ENCODE measurements around the gene ATXN7L1.
A peak's percentile ranks its signal among the peaks of the same experiment; 100 is the strongest.

ATXN7L1 gene

GRCh38 chr7:105837765-105838626 lies 38.4 kb downstream of the ATXN7L1 start:
- ATAC-seq, result peak; percentile 44
- TF ChIP-seq ZNF70 (CRISPR knock-in tag; IDR thresholded peaks at IDR 0.05) (no peak), ZNF8 (CRISPR knock-in tag; IDR thresholded peaks at IDR 0.05) (no peak), CREB5 (CRISPR knock-in tag; IDR thresholded peaks at IDR 0.05; ENCODE audit: low read depth) (no peak), RARB (CRISPR knock-in tag; IDR thresholded peaks at IDR 0.05) (no peak), ISL1 (CRISPR knock-in tag; IDR thresholded peaks at IDR 0.05) (no peak)

DNA sequence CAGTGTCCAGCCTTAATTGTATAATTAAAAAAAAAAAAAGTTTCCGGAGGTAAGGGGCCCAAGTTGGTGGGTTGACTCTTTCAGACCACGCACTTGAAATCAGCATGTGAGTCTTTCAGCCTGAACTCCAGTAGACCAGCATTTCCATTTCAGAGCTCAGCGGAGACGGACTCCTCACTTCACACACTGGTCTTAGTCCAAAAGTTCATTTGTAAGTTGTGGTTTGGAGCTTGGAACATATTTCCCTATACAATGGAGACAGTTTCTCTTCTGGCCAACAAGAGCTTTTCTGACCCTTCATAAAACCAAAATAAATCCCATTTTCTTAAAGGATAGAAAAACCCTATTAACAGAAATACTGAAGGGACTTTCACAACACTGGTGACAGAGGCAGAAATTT lies 41.0 kb downstream of the ATXN7L1 start:
- TF ChIP-seq ZNF565 (CRISPR knock-in tag; conservative IDR thresholded peaks at IDR 0.05; ENCODE audit: low read depth) (no peak), CSDC2 (CRISPR knock-in tag; IDR thresholded peaks at IDR 0.05) (no peak), GLIS3 (CRISPR knock-in tag; IDR thresholded peaks at IDR 0.05) (no peak), CREB5 (CRISPR knock-in tag; IDR thresholded peaks at IDR 0.05; ENCODE audit: low read depth) (no peak), ESRRG (CRISPR knock-in tag; IDR thresholded peaks at IDR 0.05) (no peak), ISL1 (CRISPR knock-in tag; IDR thresholded peaks at IDR 0.05) (no peak), PPARA (CRISPR knock-in tag; IDR thresholded peaks at IDR 0.05; ENCODE audit: borderline replicate concordance) (no peak), TCF4 (CRISPR knock-in tag; IDR thresholded peaks at IDR 0.05; ENCODE audit: borderline replicate concordance) (no peak), ZC3H10 (CRISPR knock-in tag; IDR thresholded peaks at IDR 0.05) (no peak), ZNF8 (CRISPR knock-in tag; IDR thresholded peaks at IDR 0.05) (no peak), ZFP3 (CRISPR knock-in tag; IDR thresholded peaks at IDR 0.05) (no peak)
- TF ChIP-seq, protein P1, sequence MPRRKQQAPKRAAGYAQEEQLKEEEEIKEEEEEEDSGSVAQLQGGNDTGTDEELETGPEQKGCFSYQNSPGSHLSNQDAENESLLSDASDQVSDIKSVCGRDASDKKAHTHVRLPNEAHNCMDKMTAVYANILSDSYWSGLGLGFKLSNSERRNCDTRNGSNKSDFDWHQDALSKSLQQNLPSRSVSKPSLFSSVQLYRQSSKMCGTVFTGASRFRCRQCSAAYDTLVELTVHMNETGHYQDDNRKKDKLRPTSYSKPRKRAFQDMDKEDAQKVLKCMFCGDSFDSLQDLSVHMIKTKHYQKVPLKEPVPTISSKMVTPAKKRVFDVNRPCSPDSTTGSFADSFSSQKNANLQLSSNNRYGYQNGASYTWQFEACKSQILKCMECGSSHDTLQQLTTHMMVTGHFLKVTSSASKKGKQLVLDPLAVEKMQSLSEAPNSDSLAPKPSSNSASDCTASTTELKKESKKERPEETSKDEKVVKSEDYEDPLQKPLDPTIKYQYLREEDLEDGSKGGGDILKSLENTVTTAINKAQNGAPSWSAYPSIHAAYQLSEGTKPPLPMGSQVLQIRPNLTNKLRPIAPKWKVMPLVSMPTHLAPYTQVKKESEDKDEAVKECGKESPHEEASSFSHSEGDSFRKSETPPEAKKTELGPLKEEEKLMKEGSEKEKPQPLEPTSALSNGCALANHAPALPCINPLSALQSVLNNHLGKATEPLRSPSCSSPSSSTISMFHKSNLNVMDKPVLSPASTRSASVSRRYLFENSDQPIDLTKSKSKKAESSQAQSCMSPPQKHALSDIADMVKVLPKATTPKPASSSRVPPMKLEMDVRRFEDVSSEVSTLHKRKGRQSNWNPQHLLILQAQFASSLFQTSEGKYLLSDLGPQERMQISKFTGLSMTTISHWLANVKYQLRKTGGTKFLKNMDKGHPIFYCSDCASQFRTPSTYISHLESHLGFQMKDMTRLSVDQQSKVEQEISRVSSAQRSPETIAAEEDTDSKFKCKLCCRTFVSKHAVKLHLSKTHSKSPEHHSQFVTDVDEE (CRISPR knock-in tag; IDR thresholded peaks at IDR 0.05), result no peak
- TF ChIP-seq, protein P2, sequence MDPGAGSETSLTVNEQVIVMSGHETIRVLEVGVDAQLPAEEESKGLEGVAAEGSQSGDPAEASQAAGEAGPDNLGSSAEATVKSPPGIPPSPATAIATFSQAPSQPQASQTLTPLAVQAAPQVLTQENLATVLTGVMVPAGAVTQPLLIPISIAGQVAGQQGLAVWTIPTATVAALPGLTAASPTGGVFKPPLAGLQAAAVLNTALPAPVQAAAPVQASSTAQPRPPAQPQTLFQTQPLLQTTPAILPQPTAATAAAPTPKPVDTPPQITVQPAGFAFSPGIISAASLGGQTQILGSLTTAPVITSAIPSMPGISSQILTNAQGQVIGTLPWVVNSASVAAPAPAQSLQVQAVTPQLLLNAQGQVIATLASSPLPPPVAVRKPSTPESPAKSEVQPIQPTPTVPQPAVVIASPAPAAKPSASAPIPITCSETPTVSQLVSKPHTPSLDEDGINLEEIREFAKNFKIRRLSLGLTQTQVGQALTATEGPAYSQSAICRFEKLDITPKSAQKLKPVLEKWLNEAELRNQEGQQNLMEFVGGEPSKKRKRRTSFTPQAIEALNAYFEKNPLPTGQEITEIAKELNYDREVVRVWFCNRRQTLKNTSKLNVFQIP (CRISPR knock-in tag; IDR thresholded peaks at IDR 0.05; ENCODE audit: borderline replicate concordance, low read depth), result no peak
- TF ChIP-seq, protein P3, sequence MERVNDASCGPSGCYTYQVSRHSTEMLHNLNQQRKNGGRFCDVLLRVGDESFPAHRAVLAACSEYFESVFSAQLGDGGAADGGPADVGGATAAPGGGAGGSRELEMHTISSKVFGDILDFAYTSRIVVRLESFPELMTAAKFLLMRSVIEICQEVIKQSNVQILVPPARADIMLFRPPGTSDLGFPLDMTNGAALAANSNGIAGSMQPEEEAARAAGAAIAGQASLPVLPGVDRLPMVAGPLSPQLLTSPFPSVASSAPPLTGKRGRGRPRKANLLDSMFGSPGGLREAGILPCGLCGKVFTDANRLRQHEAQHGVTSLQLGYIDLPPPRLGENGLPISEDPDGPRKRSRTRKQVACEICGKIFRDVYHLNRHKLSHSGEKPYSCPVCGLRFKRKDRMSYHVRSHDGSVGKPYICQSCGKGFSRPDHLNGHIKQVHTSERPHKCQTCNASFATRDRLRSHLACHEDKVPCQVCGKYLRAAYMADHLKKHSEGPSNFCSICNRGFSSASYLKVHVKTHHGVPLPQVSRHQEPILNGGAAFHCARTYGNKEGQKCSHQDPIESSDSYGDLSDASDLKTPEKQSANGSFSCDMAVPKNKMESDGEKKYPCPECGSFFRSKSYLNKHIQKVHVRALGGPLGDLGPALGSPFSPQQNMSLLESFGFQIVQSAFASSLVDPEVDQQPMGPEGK (CRISPR knock-in tag; IDR thresholded peaks at IDR 0.05; ENCODE audit: borderline replicate concordance), result no peak
- no peak for ATAC-seq

DNA sequence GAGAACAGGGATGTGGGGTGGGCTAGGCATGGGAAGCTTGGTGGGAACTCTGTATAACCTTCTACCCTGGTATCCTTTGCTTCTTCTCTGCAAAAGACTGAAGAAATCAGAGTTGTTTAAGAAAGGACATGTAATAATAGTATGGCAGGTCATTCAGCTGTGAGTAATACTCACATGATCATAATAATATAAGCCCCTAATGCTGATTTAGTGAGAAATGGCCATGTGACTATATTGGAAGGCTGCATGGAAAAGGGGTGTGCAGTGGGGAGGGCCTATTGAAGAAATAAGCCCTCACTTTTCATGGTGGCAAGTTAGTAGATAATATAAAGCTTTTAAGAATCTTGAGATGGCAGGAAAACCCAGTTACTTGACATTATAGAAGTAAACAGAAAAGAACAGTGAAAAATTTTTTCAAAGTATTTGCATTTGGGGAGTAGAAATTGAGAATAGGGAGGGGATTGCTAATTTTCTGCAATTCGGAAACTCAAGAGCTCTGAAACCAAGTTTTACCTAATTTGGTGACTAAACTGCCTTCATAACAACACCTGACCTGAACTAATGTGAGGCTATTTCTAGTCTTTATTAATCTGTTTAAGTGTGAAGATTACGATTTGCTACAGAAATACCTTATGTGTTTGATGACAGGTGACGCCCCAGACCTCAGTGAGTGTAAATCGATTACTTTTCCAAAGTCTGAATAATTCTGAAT lies 44.4 kb downstream of the ATXN7L1 start:
- TF ChIP-seq ARNTL (CRISPR knock-in tag; IDR thresholded peaks at IDR 0.05; ENCODE audit: borderline replicate concordance, low read depth), result no peak
- TF ChIP-seq, protein P2 (CRISPR knock-in tag; IDR thresholded peaks at IDR 0.05; ENCODE audit: borderline replicate concordance, low read depth), result no peak
- no peak for TF ChIP-seq CREB5 (CRISPR knock-in tag; IDR thresholded peaks at IDR 0.05; ENCODE audit: low read depth)
- TF ChIP-seq BACH2 (CRISPR knock-in tag; IDR thresholded peaks at IDR 0.05; ENCODE audit: borderline replicate concordance), result no peak
- TF ChIP-seq GLIS3 (CRISPR knock-in tag; IDR thresholded peaks at IDR 0.05), result no peak
- no peak for TF ChIP-seq ZFP3 (CRISPR knock-in tag; IDR thresholded peaks at IDR 0.05)
- no peak for TF ChIP-seq ZC3H10 (CRISPR knock-in tag; IDR thresholded peaks at IDR 0.05)
- TF ChIP-seq, protein P1 (CRISPR knock-in tag; IDR thresholded peaks at IDR 0.05), result no peak
- TF ChIP-seq SNAI2 (CRISPR knock-in tag; IDR thresholded peaks at IDR 0.05), result no peak
- ATAC-seq, result no peak
